Fibroblast of lung (primary cell): Measurements from ENCODE around the gene RNF11. TPM values are rescaled to one million over a fixed set of nuclear protein-coding genes. Genes with fewer than 3 reads are reported as not detected.

Experiments
- DNase-seq, 2 donors: peaks; one replicate each; pipeline versions ENCODE4 v3.0.0 to v3.0.0-alpha.2; 2010; ENCODE audit warnings: low read depth in 2 of 2
- H2AFZ ChIP-seq: 2 replicates; pipeline ENCODE4 v1.5.1; 2012; ENCODE audit warnings: low read length, control low read depth, inconsistent platforms
- H3K27ac ChIP-seq: 2 replicates; pipeline ENCODE4 v1.5.1; 2011; ENCODE audit warnings: low read length, control low read depth; ENCODE audit not compliant: insufficient read depth
- H3K27me3 ChIP-seq: 2 replicates; pipeline ENCODE4 v1.5.1; 2011; ENCODE audit warnings: mild to moderate bottlenecking, low read length; ENCODE audit not compliant: control insufficient read depth, insufficient read depth
- H3K36me3 ChIP-seq: 2 replicates; pipeline ENCODE4 v1.5.1; 2011; ENCODE audit warnings: low read length; ENCODE audit not compliant: control insufficient read depth, insufficient read depth
- H3K4me1 ChIP-seq: 2 replicates; pipeline ENCODE4 v1.5.1; 2011; ENCODE audit warnings: low read length; ENCODE audit not compliant: control insufficient read depth, insufficient read depth; ENCODE audit errors: extremely low read depth
- H3K4me2 ChIP-seq: 2 replicates; pipeline ENCODE4 v1.5.1; 2011; ENCODE audit warnings: low read length, control low read depth; ENCODE audit not compliant: insufficient read depth; ENCODE audit errors: extremely low read depth
- H3K4me3 ChIP-seq, 4 experiments: fragments of 200-600 bp in 1 of 4; sonication (generic) in 1 of 4; replicated peaks in 1 of 4; 2 replicates each; pipeline ENCODE4 v1.5.1; 2011 to 2016; ENCODE audit warnings: low read length in 4 of 4, low read depth in 3 of 4, mild to moderate bottlenecking in 3 of 4, control low read depth in 2 of 4, inconsistent platforms in 1 of 4, mixed read lengths in 1 of 4; ENCODE audit not compliant: insufficient read depth in 1 of 4; ENCODE audit errors: control extremely low read depth in 1 of 4
- H3K79me2 ChIP-seq: 2 replicates; pipeline ENCODE4 v1.5.1; 2012; ENCODE audit warnings: mild to moderate bottlenecking, low read length, inconsistent platforms; ENCODE audit not compliant: control insufficient read depth, insufficient read depth
- H3K9ac ChIP-seq: 2 replicates; pipeline ENCODE4 v1.5.1; 2011; ENCODE audit warnings: mild to moderate bottlenecking, low read length, control low read depth; ENCODE audit not compliant: insufficient read depth
- H3K9me3 ChIP-seq: 2 replicates; pipeline ENCODE4 v1.5.1; 2012; ENCODE audit warnings: low read depth, low read length; ENCODE audit not compliant: control insufficient read depth, insufficient read depth
- H4K20me1 ChIP-seq: 2 replicates; pipeline ENCODE4 v1.5.1; 2011; ENCODE audit warnings: low read length; ENCODE audit not compliant: control insufficient read depth, insufficient read depth; ENCODE audit errors: extremely low read depth
- CTCF ChIP-seq, 2 donors: IDR thresholded peaks in 1 of 2; conservative IDR thresholded peaks in 1 of 2; 1 replicate in 1 of 2; 2 replicates in 1 of 2; pipeline ENCODE4 v1.5.1; 2011 to 2012; ENCODE audit warnings: low read length in 2 of 2, control low read depth in 1 of 2, inconsistent platforms in 1 of 2, low read depth in 1 of 2, mild to moderate bottlenecking in 1 of 2
- EZH2 ChIP-seq: IDR thresholded peaks from 2 replicates; pipeline ENCODE4 v1.5.1; 2012; ENCODE audit warnings: low read length, control low read depth, mild to moderate bottlenecking; ENCODE audit errors: missing control alignments
- polyA plus RNA-seq, 2 donors: library from polyadenylated mRNA; depleted of rRNA in 1 of 2; stranded (reverse) in 1 of 2; unstranded in 1 of 2; fragments of >200 nt; gene quantifications; 2 replicates each; pipeline ENCODE4 v1.2.1, GENCODE V29; 2011 to 2012; ENCODE audit warnings: missing spikeins in 1 of 2
- total RNA-seq: library from RNA; depleted of rRNA; stranded (reverse); fragments of >200 nt; gene quantifications from 2 replicates; pipeline ENCODE4 v1.2.1, GENCODE V29; 2014

Gene RNF11
- total and polyA plus RNA-seq, 2 donors (not counting 1 experiment from before 2014, with no cell fraction given): 116 to 209 TPM

GRCh38 chr1:51253691-51254090, 17.6 kb downstream of the RNF11 start:
- Histone ChIP-seq H4K20me1 (no peaks in the 10 kb centered on the region), H3K4me2 (no peak overlapping the region), H3K27ac (no peak overlapping the region), H3K36me3 (no peaks in the 10 kb centered on the region), H2AFZ (no peak overlapping the region), H3K79me2 (peaks cover 47% of the 10 kb centered on the region), H3K4me1 (no peaks in the 10 kb centered on the region), H3K9me3 (no peaks in the 10 kb centered on the region), H3K4me3 (no peak overlapping the region), H3K9ac (no peak overlapping the region), H3K27me3 (no peaks in the 10 kb centered on the region)
- TF ChIP-seq EZH2 (no peak), CTCF (conservative IDR thresholded peaks at IDR 0.05 in 1 of 2, IDR thresholded peaks at IDR 0.05 in 1 of 2; ENCODE audit: low read depth in 1 of 2, low read length in 2 of 2) (no peak)
- DNase-seq: peak; percentile 39 to 45

GRCh38 chr1:51255331-51255730, 19.3 kb downstream of the RNF11 start:
- Histone ChIP-seq H3K9ac (no peak overlapping the region), H3K4me3 (no peak overlapping the region), H3K9me3 (no peaks in the 10 kb centered on the region), H3K79me2 (peaks cover 43% of the 10 kb centered on the region), H3K4me1 (no peaks in the 10 kb centered on the region), H3K36me3 (no peaks in the 10 kb centered on the region), H3K27ac (no peak overlapping the region), H3K27me3 (no peaks in the 10 kb centered on the region), H4K20me1 (no peaks in the 10 kb centered on the region), H3K4me2 (no peak overlapping the region), H2AFZ (no peak overlapping the region)
- peak in 1 of 2 donors; percentile 55 for DNase-seq
- TF ChIP-seq CTCF (conservative IDR thresholded peaks at IDR 0.05 in 1 of 2, IDR thresholded peaks at IDR 0.05 in 1 of 2; ENCODE audit: low read depth in 1 of 2, low read length in 2 of 2) (no peak), EZH2 (no peak)

- no peaks in the 10 kb centered on the region for H3K9me3 ChIP-seq
- DNase-seq: peak in 1 of 2 donors; percentile 23
- no peak overlapping the region for H3K4me2 ChIP-seq
- peaks cover 48% of the 10 kb centered on the region for H3K79me2 ChIP-seq
- no peaks in the 10 kb centered on the region for H3K36me3 ChIP-seq
- H4K20me1 ChIP-seq: no peaks in the 10 kb centered on the region
- H3K27me3 ChIP-seq: no peaks in the 10 kb centered on the region
- no peak for TF ChIP-seq EZH2
- TF ChIP-seq CTCF (conservative IDR thresholded peaks at IDR 0.05 in 1 of 2, IDR thresholded peaks at IDR 0.05 in 1 of 2; ENCODE audit: low read depth in 1 of 2, low read length in 2 of 2): no peak
- H3K27ac ChIP-seq: no peak overlapping the region
- no peak overlapping the region for H3K9ac ChIP-seq
- no peak overlapping the region for H2AFZ ChIP-seq
- no peak overlapping the region for H3K4me3 ChIP-seq
- peaks cover 17% of the 10 kb centered on the region for H3K4me1 ChIP-seq
Measured at GRCh38 chr1:51263147-51263877, 27.2 kb downstream of the RNF11 start.
